Natural killer cell (primary cell): ENCODE results near the gene EPS8. TPM values are rescaled to one million over a fixed set of nuclear protein-coding genes. Genes with fewer than 3 reads are reported as not detected.

Experiments
- ATAC-seq, 3 donors: fragments of 150-1000 bp in 2 of 3; fragments of 200-7000 bp in 1 of 3; cut with Tn5 transposase; 1 replicate in 1 of 3; 2 replicates in 2 of 3; pipeline ENCODE4 v1.10.0; 2021; ENCODE audit warnings: mild to moderate bottlenecking in 2 of 3, moderate library complexity in 2 of 3
- DNase-seq, 2 donors: peaks; one replicate each; pipeline versions ENCODE4 v3.0.0 to v3.0.0-alpha.2; 2013 to 2021; ENCODE audit warnings: mixed read lengths in 1 of 2
- H3K27ac ChIP-seq: one replicate; pipeline ENCODE4 v1.5.1; 2013; ENCODE audit warnings: mild to moderate bottlenecking, low read length
- H3K27me3 ChIP-seq: one replicate; pipeline ENCODE4 v1.6.1; 2013; ENCODE audit warnings: low read length; ENCODE audit not compliant: control insufficient read depth, insufficient read depth
- H3K36me3 ChIP-seq: one replicate; pipeline ENCODE4 v1.6.1; 2013; ENCODE audit warnings: low read length; ENCODE audit not compliant: control insufficient read depth, insufficient read depth
- H3K4me1 ChIP-seq: one replicate; pipeline ENCODE4 v1.6.1; 2013; ENCODE audit warnings: low read length; ENCODE audit not compliant: control insufficient read depth, insufficient read depth
- H3K4me3 ChIP-seq: one replicate; pipeline ENCODE4 v1.5.1; 2013; ENCODE audit warnings: low read length
- H3K9me3 ChIP-seq: one replicate; pipeline ENCODE4 v1.6.1; 2013; ENCODE audit warnings: low read length; ENCODE audit not compliant: control insufficient read depth, insufficient read depth
- H3K27ac Mint-ChIP-seq, 2 donors: one replicate each; pipeline ENCODE4 v1.8.0; 2022; ENCODE audit warnings: mild to moderate bottlenecking in 2 of 2, mixed read lengths in 2 of 2, moderate library complexity in 1 of 2
- H3K27me3 Mint-ChIP-seq, 2 donors: one replicate each; pipeline ENCODE4 v1.8.0; 2022; ENCODE audit warnings: low read depth in 2 of 2, mixed read lengths in 2 of 2
- H3K36me3 Mint-ChIP-seq: one replicate; pipeline ENCODE4 v1.8.0; 2022; ENCODE audit warnings: mixed read lengths
- H3K4me1 Mint-ChIP-seq, 2 donors: one replicate each; pipeline ENCODE4 v1.8.0; 2022; ENCODE audit warnings: mixed read lengths in 2 of 2
- H3K4me3 Mint-ChIP-seq: one replicate; pipeline ENCODE4 v1.8.0; 2022; ENCODE audit warnings: mild to moderate bottlenecking, moderate library complexity, mixed read lengths
- H3K9me3 Mint-ChIP-seq, 2 donors: one replicate each; pipeline ENCODE4 v1.8.0; 2022; ENCODE audit warnings: mixed read lengths in 2 of 2
- CTCF ChIP-seq: fragments of 200-600 bp; IDR thresholded peaks from one replicate; pipeline ENCODE4 v1.8.0; 2022; ENCODE audit warnings: antibody characterized with exemption
- WGBS: methylation state at CpG from one replicate; pipeline ENCODE4 v1.1.7; 2013; ENCODE audit warnings: missing lambda C conversion rate; ENCODE audit not compliant: insufficient coverage; 5-methylcytosine and 5-hydroxymethylcytosine counted together
- intact Hi-C: fragments of 100-400 bp; cut with micrococcal nuclease; formaldehyde crosslinking; loops from one replicate; pipeline ENCODE4 v1.14.2; 2022
- total RNA-seq, 4 donors: library from RNA; stranded (reverse); fragments of 120-200 nt in 1 of 4; gene quantifications; one replicate each; pipeline versions ENCODE4 v1.2.3 to v1.2.4, GENCODE V29; 2013 to 2022

EPS8 gene
- total RNA-seq, 3 donors from 2014 or later (not counting 1 experiment from before 2014, with no cell fraction given): 1.5 to 2.6 (median 1.5) TPM

DNA sequence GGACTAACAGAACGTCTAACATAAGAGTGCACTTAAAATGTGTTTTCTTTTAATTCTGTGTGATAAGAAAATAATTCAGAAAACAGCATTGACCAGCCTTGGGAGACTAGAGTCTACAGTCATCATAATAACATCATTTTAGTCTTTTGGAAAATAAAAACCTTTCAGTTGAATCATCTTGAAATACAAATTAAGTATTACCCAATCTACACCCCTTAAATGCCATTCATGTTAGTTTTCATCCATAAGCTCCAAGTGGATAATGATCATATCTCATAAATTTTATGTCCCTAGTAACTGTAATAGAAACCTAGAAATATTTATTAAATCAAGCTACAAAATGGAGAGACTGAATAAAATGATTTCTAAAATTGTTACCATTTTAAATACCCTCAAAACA lies 32.4 kb downstream of the EPS8 start:
- Histone ChIP-seq H3K27ac (no peak overlapping the region), H3K4me3 (no peak overlapping the region), H3K27me3 (peaks cover 2% of the 10 kb centered on the region), H3K4me1 (no peaks in the 10 kb centered on the region), H3K9me3 (no peaks in the 10 kb centered on the region), H3K36me3 (no peaks in the 10 kb centered on the region)
- ATAC-seq (no peak), DNase-seq (no peak)
- H3K4me3 Mint-ChIP-seq: no peak overlapping the region
- H3K27ac Mint-ChIP-seq: no peak overlapping the region
- no peaks in the 10 kb centered on the region for H3K9me3 Mint-ChIP-seq
- peaks cover 6 to 10% of the 10 kb centered on the region in 2 donors for H3K27me3 Mint-ChIP-seq
- no peak for TF ChIP-seq CTCF
- WGBS: no CpG with 5 or more reads among the region's 1 CpG
- H3K36me3 Mint-ChIP-seq: no peaks in the 10 kb centered on the region
- no peaks in the 10 kb centered on the region for H3K4me1 Mint-ChIP-seq
- intact Hi-C loops: no loop called here

DNA sequence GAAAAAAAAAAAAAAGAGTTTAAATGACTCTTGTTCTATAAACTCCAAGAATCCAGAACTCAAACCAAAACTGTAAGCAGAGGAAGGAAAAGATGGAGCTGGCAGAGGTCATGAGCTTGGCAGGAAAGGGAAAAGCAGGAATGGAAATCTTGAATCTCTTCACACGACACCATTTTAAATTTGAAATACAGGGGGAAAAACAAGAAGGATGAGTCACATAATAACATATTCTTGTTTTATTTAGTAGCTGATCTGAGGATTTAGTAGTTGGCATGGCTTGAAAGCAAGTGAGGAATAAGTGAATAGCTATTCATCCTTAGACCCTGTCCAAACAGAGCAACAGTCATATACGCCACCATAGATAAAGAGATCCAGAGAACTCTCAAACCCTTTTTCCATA lies 35.0 kb downstream of the EPS8 start:
- Mint-ChIP-seq H3K36me3 (no peaks in the 10 kb centered on the region), H3K27me3 (peaks cover 0 to 4% of the 10 kb centered on the region in 2 donors), H3K4me1 (no peaks in the 10 kb centered on the region), H3K9me3 (no peaks in the 10 kb centered on the region), H3K27ac (no peak overlapping the region), H3K4me3 (no peak overlapping the region)
- no peaks in the 10 kb centered on the region for H3K36me3 ChIP-seq
- H3K27ac ChIP-seq: no peak overlapping the region
- no peaks in the 10 kb centered on the region for H3K27me3 ChIP-seq
- no peaks in the 10 kb centered on the region for H3K9me3 ChIP-seq
- WGBS: 100% methylated on average over 1 of the region's 2 CpGs
- intact Hi-C loops: no loop called here
- H3K4me1 ChIP-seq: no peaks in the 10 kb centered on the region
- no peak overlapping the region for H3K4me3 ChIP-seq
- DNase-seq (no peak), ATAC-seq (no peak)
- no peak for TF ChIP-seq CTCF

GRCh38 chr12:15752785-15753184 lies 36.4 kb downstream of the EPS8 start:
- Mint-ChIP-seq H3K4me1 (no peaks in the 10 kb centered on the region), H3K9me3 (no peaks in the 10 kb centered on the region), H3K4me3 (no peak overlapping the region), H3K27ac (no peak overlapping the region), H3K36me3 (no peaks in the 10 kb centered on the region), H3K27me3 (peaks cover 0 to 4% of the 10 kb centered on the region in 2 donors)
- Histone ChIP-seq H3K4me1 (no peaks in the 10 kb centered on the region), H3K27ac (no peak overlapping the region), H3K4me3 (no peak overlapping the region), H3K27me3 (no peaks in the 10 kb centered on the region), H3K36me3 (no peaks in the 10 kb centered on the region), H3K9me3 (no peaks in the 10 kb centered on the region)
- no peak for ATAC-seq
- intact Hi-C loops: no loop called here
- DNase-seq: no peak
- no peak for TF ChIP-seq CTCF

DNA sequence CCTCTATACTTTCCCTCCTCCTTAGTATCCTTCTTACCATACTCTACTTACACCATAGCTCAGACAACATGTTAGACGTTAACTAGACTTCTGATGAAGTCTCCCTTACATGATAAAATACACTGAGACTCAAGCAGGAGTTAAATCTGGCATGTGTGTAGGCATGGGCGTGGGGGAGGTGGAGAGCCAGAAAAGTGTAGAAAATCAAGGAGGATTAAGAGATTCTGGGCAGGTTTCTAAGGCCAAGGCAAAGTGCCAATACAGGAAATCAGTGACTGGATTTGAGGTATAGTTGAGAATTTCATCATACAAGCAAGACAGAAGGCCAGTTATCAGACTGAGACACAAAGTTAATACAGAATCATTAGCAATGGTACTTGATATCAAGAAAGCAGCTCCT lies 37.4 kb downstream of the EPS8 start:
- ATAC-seq (no peak), DNase-seq (no peak)
- intact Hi-C loops: no loop called here
- no peak for TF ChIP-seq CTCF
- Histone ChIP-seq H3K27me3 (no peaks in the 10 kb centered on the region), H3K36me3 (no peaks in the 10 kb centered on the region), H3K9me3 (no peaks in the 10 kb centered on the region), H3K4me1 (no peaks in the 10 kb centered on the region), H3K4me3 (no peak overlapping the region), H3K27ac (no peak overlapping the region)
- Mint-ChIP-seq H3K27me3 (peaks cover 0 to 4% of the 10 kb centered on the region in 2 donors), H3K27ac (no peak overlapping the region), H3K4me1 (no peaks in the 10 kb centered on the region), H3K9me3 (no peaks in the 10 kb centered on the region), H3K36me3 (no peaks in the 10 kb centered on the region), H3K4me3 (no peak overlapping the region)
- WGBS: 72% methylated on average over 2 of the region's 2 CpGs
